Activated CD4-positive, alpha-beta T cell treated with anti-CD3 and anti-CD28 coated beads, Interleukin-2, amount 50 U/mL, for 4 hours (primary cell): ENCODE results near the gene GDF9.
"Not testable (repeated sequence)": the region's sequence is repeated elsewhere in the genome, so short reads cannot be mapped to it uniquely, and the experiment has no call there.

Source experiments
- DNase-seq, 2 experiments: peaks; one replicate each; pipeline ENCODE4 v3.0.0-alpha.2; 2020

The GDF9 gene

GRCh38 chr5:132871459-132872284 is 5.4 kb upstream of the GDF9 start:
- DNase-seq, result no peak

DNA sequence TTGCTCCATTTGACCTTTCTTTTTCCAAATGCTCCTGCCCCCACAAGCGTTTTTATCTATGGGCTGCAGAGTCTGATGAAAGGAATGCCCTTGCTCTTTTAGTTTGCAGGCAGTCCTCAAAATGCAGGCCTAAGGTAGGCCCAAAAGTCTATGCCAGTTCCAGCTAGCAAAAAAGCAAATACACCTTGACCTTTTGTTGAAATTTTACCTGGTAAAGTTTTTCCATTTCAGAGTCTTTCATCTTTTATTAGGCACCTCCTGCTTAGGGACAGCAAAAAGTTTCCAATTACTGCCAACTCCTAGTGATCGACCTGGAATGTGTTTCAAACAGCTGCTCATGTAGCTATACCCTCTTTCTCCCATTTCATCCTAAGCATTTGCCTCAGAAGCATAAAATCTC is 4.5 kb upstream of the GDF9 start:
- DNase-seq, result no peak

- DNase-seq, result no peak
These were observed 2.5 kb upstream of the GDF9 start for GRCh38 chr5:132868754-132869153.

DNA sequence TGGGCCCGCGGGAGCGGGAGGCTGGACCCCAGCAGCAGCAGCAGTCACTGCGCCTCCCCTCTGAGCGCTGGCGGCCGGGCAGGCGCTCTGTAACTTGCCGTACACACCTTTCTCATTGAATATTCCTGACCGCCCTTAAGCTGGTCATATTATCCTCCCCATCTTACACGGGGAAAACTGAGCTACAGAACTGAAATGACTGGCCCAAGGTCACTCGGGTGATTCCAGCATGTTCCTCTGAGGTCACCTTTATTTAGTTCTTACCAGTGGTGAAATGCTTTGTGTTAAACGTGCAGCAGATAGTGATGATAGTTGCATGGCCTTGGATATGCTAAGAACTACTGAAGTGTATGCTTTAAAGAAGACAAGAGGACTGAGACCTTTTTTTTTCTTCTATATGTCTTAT is 780 bp upstream of the GDF9 start:
- DNase-seq, result no peak

- DNase-seq, result no peak
These were observed 464 bp downstream of the GDF9 start for GRCh38 chr5:132865668-132866341.

DNA sequence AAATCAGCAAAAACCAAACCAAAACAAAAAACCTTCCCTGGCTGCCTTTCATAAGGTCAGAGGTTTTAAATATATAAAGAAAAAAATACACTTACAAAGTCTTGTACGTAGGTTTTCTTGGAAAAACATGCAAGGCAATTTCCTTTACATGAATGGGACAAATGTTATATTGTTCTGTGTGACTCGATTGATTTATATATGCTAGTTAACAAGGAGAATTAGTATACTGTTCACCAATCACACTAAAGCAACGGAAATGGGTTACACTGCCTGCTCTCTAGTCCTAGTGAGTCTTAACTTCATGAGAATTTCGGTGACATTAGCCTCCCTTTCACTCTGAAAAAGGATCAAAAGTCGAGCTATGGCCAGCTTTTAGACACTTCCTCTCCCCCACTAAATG is 5.5 kb downstream of the GDF9 start:
- no peak for DNase-seq

GRCh38 chr5:132859889-132860437 is 6.3 kb downstream of the GDF9 start:
- no peak for DNase-seq

DNA sequence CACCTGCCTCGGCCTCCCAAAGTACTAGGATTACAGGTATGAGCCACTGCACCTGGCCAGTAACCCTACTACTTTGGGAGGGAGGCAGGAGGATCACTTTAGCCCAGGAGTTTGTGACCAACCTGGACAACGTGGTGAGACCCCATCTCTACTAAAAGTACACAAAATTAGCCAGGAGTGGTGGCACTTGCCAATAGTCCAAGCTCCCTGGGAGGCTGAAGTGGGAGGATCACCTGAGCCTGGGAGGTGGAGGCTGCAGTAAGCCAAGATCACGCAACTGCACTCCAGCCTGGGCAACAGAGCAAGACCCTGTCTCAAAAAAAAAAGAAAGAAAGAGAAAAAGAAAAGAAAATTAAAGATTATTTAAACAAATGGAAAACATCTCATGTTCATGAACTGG is 10.3 kb downstream of the GDF9 start:
- no peak for DNase-seq

DNA sequence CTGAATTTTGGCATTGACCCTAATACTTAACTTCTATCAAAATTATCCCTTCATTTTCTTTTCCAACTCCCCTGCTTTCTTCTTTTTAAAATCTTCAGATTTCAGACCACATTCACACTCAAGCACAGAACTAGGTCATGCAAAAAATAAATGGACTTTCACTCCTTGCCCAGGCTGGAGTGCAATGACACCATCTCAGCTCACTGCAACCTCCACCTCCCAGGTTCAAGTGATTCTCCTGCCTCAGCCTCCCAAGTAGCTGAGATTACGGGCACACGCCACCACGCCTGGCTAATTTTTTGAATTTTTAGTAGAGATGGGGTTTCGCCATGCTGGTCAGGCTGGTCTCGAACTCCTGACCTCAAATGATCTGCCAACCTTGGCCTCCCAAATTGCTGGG is 11.3 kb downstream of the GDF9 start:
- DNase-seq, result not testable (repeated sequence)

- no peak for DNase-seq
These were observed 12.0 kb downstream of the GDF9 start for GRCh38 chr5:132854301-132854700.

DNA sequence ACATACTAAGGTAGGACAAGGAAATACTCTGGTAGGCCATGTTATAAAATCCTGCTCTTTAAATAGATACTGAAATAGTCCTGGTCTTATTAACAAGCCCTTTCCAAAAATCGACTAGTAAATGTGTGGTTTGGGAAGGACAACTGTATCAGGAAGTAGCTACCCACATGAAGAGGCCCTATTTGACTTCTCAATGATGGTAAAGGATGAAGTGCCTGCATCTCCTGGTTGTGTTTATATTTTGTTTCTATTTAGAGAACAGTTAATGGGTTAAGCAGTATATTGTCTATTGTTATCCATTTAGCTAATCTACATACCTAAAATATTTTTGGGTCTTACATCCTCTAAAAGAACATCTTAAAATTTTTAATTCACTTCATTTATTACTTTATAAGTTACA is 12.5 kb downstream of the GDF9 start:
- no peak for DNase-seq

DNA sequence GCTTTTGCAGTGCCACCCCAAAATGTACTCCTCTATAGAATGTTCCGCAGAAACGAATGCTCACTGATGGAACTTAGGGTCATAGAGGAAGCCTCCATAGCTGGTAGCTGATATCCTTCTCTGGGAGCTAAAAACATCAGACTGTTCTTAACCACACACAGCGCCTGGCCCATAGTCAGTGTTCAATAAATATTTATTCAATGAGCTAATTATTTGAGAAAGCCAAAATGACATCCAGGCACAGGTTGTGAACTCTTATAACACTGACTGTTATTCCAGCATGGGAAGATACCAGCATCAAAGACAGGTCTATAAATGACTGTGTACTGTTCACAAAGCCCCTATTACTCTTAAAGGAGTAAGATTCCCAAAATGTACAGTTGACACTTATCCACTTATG is 12.9 kb downstream of the GDF9 start:
- no peak for DNase-seq

DNA sequence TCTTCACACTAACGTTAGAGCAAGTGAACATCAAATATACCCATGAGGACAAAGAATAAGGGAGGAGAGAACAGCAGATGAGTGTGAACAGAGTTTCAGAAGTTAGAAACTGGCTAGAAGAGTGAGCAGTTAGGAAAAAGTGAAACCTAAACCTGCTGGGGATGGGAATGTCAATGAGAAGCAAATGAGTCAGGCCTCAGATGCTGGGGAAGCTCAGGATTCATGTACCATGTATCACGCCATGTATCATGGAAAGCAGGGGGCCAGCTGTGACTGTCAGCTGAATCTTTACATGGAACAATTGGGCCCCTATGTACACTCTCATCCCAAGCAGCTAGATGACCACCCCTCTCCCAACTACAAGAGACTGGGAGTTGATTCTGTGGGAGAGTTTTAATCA is 16.2 kb downstream of the GDF9 start:
- no peak for DNase-seq

GRCh38 chr5:132849347-132849746 is 16.9 kb downstream of the GDF9 start:
- no peak for DNase-seq

DNA sequence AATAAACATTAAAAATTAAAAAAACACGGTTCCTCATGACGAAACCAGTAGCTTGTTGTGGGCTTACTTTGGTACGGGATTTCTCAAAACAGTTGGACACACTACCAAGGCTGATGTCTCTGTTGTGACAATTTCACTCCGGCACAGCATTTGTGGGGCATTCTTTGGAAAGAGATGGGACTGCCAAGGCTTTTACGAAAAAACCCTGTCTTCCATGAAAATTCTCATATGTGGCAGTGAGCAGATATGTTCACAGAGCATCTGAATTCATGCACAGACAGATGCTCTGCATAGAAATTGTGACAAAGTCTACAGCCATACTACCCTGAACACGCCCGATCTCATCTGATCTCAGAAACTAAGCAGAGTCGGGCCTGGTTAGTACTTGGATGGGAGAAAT is 18.0 kb downstream of the GDF9 start:
- no peak for DNase-seq

DNA sequence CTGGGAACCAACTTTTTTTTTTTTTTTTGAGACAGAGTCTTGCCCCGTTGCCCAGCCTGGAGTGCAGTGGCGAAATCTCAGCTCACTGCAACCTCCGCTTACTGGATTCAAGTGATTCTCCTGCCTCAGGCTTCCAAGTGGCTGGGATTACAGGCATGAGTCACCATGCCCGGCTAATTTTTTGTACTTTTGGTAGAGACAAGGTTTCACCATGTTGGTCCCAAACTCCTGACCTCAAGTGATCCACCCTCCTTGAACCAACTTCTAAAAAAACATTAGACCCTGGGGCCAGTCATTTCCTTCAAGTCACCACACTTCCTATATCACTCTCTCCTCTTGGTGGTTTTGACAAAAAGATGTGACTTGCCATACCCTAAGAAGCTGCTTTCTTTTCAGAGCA is 25.0 kb downstream of the GDF9 start:
- no peak for DNase-seq

GRCh38 chr5:132840896-132841295 is 25.4 kb downstream of the GDF9 start:
- DNase-seq, result no peak

- DNase-seq, result no peak
These were observed 26.0 kb downstream of the GDF9 start for GRCh38 chr5:132840313-132840712.

GRCh38 chr5:132839426-132840301 is 26.6 kb downstream of the GDF9 start:
- no peak for DNase-seq

GRCh38 chr5:132838516-132839282 is 27.6 kb downstream of the GDF9 start:
- DNase-seq, result no peak

- DNase-seq, result no peak
These were observed 28.4 kb downstream of the GDF9 start for GRCh38 chr5:132837868-132838267.

DNA sequence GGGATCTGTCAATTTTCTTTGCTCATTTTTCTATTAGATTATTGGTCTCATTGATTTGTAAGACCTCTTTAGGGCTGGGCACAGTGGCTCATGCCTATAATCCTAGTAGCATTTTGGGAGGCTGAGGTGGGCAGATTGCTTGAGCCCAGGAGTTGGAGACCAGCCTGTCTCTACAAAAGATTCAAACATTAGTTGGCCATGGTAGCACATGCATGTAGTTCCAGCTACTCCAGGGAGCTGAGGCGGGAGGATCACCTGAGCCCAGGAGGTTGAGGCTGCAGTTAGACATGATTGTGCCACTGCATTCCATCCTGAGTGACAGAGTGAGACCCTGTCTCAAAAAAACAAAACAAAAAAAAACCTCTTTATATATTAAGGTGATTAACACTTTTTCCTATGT is 29.4 kb downstream of the GDF9 start:
- no peak for DNase-seq

GRCh38 chr5:132834057-132834456 is 32.2 kb downstream of the GDF9 start:
- no peak for DNase-seq
